Smooth muscle cell (in vitro differentiated cells): ENCODE measurements around the gene ANTXR2. TPM values are rescaled to one million over a fixed set of nuclear protein-coding genes. Genes with fewer than 3 reads are reported as not detected.

Source experiments
- DNase-seq: peaks from one replicate; lab custom pipeline; 2025; ENCODE audit not compliant: unreplicated experiment; lab: John Stamatoyannopoulos, UW
- H2AFZ ChIP-seq: fragments of 200-600 bp; sonication (generic); 2 replicates; pipeline ENCODE4 v1.6.0; 2016; ENCODE audit warnings: antibody characterized with exemption, low read depth, mild to moderate bottlenecking
- H3F3A ChIP-seq: fragments of 200-600 bp; sonication (generic); 2 replicates; pipeline ENCODE4 v1.6.0; 2017; ENCODE audit warnings: antibody characterized with exemption, low read depth
- H3K27ac ChIP-seq: fragments of 200-600 bp; sonication (generic); 2 replicates; pipeline ENCODE4 v1.5.1; 2016; ENCODE audit warnings: low read depth, mild to moderate bottlenecking
- H3K27me3 ChIP-seq: fragments of 200-600 bp; sonication (generic); 2 replicates; pipeline ENCODE4 v1.6.1; 2016; ENCODE audit warnings: low read depth, mild to moderate bottlenecking
- H3K36me3 ChIP-seq: fragments of 200-600 bp; sonication (generic); 2 replicates; pipeline ENCODE4 v1.5.1; 2016; ENCODE audit warnings: low read depth
- H3K4me1 ChIP-seq: fragments of 200-600 bp; sonication (generic); 2 replicates; pipeline ENCODE4 v1.5.1; 2016; ENCODE audit warnings: low read depth
- H3K4me2 ChIP-seq: fragments of 200-600 bp; sonication (generic); 2 replicates; pipeline ENCODE4 v1.6.0; 2016; ENCODE audit warnings: mild to moderate bottlenecking
- H3K4me3 ChIP-seq: fragments of 200-600 bp; sonication (generic); 2 replicates; pipeline ENCODE4 v1.5.1; 2016; ENCODE audit warnings: mild to moderate bottlenecking
- H3K79me2 ChIP-seq: fragments of 200-600 bp; sonication (generic); 2 replicates; pipeline ENCODE4 v1.6.0; 2016; ENCODE audit warnings: low read depth, mild to moderate bottlenecking
- H3K9ac ChIP-seq: fragments of 200-600 bp; sonication (generic); 2 replicates; pipeline ENCODE4 v1.6.0; 2016; ENCODE audit warnings: low read depth
- H3K9me3 ChIP-seq: fragments of 200-600 bp; sonication (generic); replicated peaks from 2 replicates; pipeline ENCODE4 v1.5.1; 2016; ENCODE audit warnings: low read depth
- H4K20me1 ChIP-seq: fragments of 200-600 bp; sonication (generic); 2 replicates; pipeline ENCODE4 v1.6.0; 2016; ENCODE audit warnings: low read depth
- CTCF ChIP-seq: fragments of 200-600 bp; sonication (generic); IDR thresholded peaks from 2 replicates; pipeline ENCODE4 v1.5.1; 2017; ENCODE audit warnings: borderline replicate concordance, mild to moderate bottlenecking, antibody characterized with exemption; ENCODE audit not compliant: insufficient read depth, poor library complexity, severe bottlenecking
- WGBS: methylation state at CpG from one replicate; pipeline ENCODE4 v1.1.7; 2016; ENCODE audit warnings: low lambda C conversion rate; 5-methylcytosine and 5-hydroxymethylcytosine counted together
- polyA plus RNA-seq: library from polyadenylated mRNA; unstranded; fragments of >200 nt; fragmentation: Nextera tagmentation; extraction: Ambion mirVana; gene quantifications from 2 replicates; pipeline ENCODE4 v1.2.1, GENCODE V29; 2016
- total RNA-seq: library from RNA; depleted of rRNA; stranded (reverse); fragments of >200 nt; gene quantifications from 2 replicates; pipeline ENCODE4 v1.2.3, GENCODE V29; 2014

ANTXR2 gene
- total and polyA plus RNA-seq, 2 experiments from 2014 or later = 67.6 to 74.5 TPM

DNA sequence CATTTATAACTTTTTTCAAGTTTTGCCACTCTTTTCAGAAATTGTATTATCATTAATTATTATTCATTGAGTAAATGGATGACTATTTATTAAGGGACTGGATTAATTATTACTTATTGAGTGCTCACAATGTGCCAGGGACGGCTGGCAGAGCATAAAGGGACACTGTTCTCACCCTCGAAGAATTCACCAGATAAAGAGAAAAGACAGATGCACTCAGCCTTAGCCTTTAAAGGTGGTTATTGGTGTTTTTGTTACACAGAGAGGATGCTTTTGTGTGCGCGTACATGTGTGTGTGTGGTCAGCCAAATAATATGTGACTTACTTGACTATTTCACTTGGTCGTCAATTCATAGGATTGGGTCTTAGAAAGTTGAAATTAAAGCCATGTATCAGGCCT, 187.0 kb downstream of the ANTXR2 start:
- Histone ChIP-seq H3K4me3 (no peak overlapping the region), H4K20me1 (no peaks in the 10 kb centered on the region), H3K4me2 (no peak overlapping the region), H3K36me3 (no peaks in the 10 kb centered on the region), H3K79me2 (no peaks in the 10 kb centered on the region), H3K27me3 (no peaks in the 10 kb centered on the region), H3F3A (no peaks in the 10 kb centered on the region), H2AFZ (no peak overlapping the region), H3K9me3 (peaks cover 4% of the 10 kb centered on the region), H3K4me1 (no peaks in the 10 kb centered on the region), H3K27ac (no peak overlapping the region), H3K9ac (no peak overlapping the region)
- TF ChIP-seq CTCF = no peak
- DNase-seq = no peak
- 89% methylated on average over 5 of the region's 5 CpGs for WGBS

DNA sequence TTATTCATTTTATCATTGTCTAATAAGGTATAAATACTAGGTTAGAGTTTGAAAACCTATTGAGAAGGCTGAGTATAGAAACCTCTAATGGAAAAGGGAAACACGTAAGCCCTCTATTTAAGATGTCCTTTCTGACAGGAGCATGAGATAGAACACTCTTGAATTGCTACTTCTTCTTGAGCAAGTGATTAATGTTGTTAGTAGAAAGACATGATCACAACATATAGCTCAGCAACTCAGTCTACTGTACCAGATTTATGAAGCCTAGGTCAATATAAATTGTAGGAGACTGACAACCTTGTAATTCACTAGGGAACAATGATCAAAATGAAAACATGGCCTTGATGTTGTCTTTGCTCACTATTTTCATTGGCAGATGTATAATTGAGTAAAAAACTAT, 189.7 kb downstream of the ANTXR2 start:
- no peak for TF ChIP-seq CTCF
- no peak overlapping the region for H3K4me2 ChIP-seq
- no peaks in the 10 kb centered on the region for H3K36me3 ChIP-seq
- peaks cover 2% of the 10 kb centered on the region for H3K9me3 ChIP-seq
- no peaks in the 10 kb centered on the region for H3K27me3 ChIP-seq
- no peak overlapping the region for H3K9ac ChIP-seq
- no peak overlapping the region for H3K27ac ChIP-seq
- DNase-seq = no peak
- H4K20me1 ChIP-seq = no peaks in the 10 kb centered on the region
- no peaks in the 10 kb centered on the region for H3K4me1 ChIP-seq
- WGBS = 100% methylated on average over 1 of the region's 1 CpG
- no peak overlapping the region for H2AFZ ChIP-seq
- H3K4me3 ChIP-seq = no peak overlapping the region
- H3K79me2 ChIP-seq = no peaks in the 10 kb centered on the region
- no peaks in the 10 kb centered on the region for H3F3A ChIP-seq

DNA sequence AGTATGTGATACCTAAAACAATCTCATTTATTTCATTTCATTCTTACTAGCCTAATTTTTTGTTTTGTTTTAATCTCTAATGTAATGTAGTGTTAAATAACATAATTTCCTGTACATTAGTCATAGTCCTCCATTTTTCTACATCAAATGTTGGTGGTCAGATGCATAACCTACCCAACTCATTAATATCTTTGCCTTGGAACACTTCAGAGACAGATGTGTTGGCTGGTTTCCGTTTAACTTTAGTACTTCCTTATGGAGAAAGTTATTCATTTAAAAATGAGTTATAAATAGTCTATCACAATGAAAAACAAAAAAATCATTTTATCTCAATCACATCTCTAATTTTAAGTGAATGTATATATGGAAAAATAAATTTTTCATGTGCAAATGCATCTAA, 190.2 kb downstream of the ANTXR2 start:
- Histone ChIP-seq H2AFZ (no peak overlapping the region), H4K20me1 (no peaks in the 10 kb centered on the region), H3K27me3 (no peaks in the 10 kb centered on the region), H3F3A (no peaks in the 10 kb centered on the region), H3K27ac (no peak overlapping the region), H3K4me3 (no peak overlapping the region), H3K9me3 (peaks cover 7% of the 10 kb centered on the region), H3K4me1 (no peaks in the 10 kb centered on the region), H3K4me2 (no peak overlapping the region), H3K9ac (no peak overlapping the region), H3K36me3 (no peaks in the 10 kb centered on the region), H3K79me2 (no peaks in the 10 kb centered on the region)
- 92% methylated on average over 1 of the region's 1 CpG for WGBS
- DNase-seq = no peak
- TF ChIP-seq CTCF = no peak

DNA sequence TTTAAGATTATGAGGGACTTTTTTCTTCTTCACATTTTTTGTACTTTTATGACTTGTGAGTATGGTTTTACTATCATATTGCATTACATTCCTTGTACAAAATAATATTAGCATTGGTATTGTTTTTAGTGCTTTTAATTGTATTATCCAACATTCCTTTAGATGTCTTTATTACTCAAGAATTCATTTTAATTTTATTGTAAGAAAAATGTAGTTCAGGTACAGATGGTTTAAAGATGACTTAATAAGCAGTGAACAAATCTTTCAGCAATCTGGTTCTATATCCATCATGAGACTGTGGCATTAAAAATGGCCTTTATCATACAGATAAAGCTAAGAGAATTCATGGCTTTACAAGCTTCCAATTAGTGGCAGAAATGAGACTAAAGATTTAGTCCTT, 191.6 kb downstream of the ANTXR2 start:
- Histone ChIP-seq H4K20me1 (no peaks in the 10 kb centered on the region), H3K36me3 (no peaks in the 10 kb centered on the region), H3K4me1 (no peaks in the 10 kb centered on the region), H3K4me3 (no peak overlapping the region), H3K27ac (no peak overlapping the region), H3K4me2 (no peak overlapping the region), H3K9ac (no peak overlapping the region), H3F3A (no peaks in the 10 kb centered on the region), H3K9me3 (peaks cover 7% of the 10 kb centered on the region), H3K27me3 (no peaks in the 10 kb centered on the region), H2AFZ (no peak overlapping the region), H3K79me2 (no peaks in the 10 kb centered on the region)
- TF ChIP-seq CTCF = no peak
- DNase-seq = no peak
